ENCODE data around the gene CCDC157.

Gene CCDC157

DNA sequence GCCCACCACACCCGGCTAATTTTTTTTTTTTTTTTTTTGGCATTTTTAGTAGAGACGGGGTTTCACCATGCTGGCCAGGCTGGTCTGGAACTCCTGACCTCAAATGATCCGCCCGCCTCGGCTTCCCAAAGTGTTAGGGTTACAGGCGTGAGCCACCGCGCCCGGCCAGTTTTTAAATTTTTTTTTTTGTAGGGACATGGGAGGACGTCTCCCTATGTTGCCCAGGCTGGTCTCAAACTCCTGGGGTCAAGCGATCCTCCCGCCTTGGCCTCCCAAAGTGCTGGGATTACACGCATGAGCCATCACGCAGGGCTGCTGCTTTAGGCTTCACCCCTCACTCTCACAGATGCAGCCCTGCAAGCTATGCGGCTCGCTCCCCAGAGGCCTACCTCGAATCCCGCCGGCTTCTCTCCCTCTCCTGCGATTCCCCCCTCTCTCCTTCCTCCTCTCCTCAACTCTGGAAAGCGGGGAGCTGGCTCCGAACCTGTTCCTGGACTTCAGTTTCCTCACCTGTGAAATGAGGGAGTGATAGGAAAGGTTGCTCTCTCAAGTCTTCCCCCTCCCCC lies 926 bp downstream of the CCDC157 start:
- DNase-seq: no peak

GRCh38 chr22:30358541-30358940 lies 1.7 kb downstream of the CCDC157 start:
- DNase-seq: no peak

DNA sequence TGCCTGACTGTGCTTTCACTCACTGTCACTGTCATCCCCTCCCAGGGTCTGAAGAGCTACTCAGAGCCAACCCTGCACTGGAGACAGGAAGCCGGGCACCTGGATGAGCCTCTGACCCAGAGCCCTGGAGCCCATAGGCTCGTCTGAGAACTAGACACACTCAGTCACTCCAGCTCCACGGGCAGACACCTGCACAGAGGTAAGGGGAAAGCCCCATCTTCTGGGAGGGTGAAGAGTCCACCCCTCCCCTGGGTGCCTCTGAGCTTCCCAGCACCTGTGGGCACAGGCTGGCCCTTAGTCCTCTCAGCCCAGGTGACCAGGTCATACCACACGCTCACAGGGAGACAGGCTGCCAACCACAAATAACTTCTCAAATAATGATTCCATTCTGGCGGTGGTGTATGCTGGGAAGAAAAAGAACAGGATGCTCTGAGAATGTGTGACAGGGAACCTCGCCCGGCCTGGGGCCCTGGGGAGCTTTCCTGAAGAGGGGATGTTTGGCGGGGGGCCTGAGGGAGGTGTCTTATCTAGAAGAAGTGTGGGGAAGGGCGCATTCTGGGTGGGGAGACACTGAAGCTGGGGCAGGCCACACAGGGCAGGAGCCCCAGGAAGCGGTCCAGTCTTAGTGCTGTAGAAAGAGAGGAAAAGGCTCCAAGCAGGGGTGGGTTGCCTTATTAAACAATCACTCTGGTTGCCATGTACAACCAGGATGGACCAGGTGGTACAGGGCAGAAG lies 5.3 kb downstream of the CCDC157 start:
- no peak for DNase-seq

DNA sequence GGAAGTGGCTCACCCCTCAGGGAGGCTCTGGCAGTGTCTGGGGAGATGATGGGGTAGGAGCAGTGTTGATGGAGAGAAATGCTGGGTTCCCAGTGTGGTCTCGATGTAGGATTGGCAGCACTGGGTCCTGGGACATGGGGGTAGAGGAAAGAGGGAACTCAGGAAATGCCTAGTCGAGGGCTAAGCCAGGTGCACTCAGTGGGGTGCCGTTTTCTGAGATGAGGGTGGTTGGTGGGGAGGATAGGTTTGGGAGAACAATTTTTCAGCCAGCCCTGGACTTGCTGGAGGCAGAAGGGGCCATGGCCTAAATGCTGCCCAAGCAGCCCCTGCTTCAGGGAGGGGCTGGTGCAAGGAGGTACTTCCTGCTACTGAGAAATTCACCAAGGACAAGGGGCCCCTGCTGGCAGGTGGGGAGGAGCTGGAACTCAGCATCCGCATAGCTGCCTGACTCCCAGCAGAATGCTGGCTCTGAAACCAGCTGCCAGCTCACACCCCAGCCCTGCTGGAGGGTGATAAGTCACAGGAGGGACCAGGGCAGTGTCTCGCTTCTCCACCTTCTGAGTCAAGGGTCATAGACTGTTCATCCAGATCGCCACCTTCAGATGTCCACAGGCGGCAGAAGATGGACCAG lies 6.0 kb downstream of the CCDC157 start:
- peak; percentile 26 for DNase-seq

DNA sequence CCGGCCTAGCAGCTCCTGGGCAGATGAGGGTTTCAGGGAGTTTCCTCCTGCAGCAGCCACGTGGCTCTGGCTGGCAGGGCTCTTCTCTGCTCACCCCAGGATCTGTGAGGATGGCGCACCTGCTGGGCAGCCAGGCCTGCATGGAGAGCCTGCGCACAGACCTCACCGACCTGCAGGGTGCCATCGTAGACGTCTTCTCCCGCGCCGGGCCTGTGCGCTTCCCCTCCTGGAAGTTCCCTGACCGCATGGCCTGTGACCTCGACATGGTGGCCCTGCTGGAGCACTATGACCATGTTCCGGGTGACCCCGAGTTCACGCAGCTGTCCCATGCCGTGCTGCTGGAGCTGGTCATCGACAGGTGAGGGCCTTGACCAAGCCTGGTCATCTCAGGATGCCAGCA lies 9.1 kb downstream of the CCDC157 start:
- DNase-seq: no peak

DNA sequence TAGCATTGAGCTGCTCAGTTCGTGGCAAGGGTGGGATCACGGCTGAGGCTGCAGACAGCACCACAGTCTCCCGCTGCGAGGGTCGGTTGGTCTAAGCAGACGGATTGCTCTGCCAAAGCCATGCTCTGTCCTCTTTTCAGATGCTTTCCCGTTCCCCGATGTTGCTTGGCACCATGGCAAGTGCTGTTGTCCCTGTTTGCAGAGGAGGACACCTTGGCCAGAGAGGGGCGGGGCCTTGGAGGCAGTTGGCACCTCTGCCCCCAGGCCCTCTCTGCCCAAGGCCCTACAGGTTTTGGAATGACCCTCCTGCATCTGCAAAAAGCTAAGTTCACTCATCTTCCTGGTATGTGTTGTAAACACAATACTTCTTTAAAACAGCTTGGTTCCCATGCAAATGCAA lies 11.6 kb downstream of the CCDC157 start:
- no peak for DNase-seq

GRCh38 chr22:30370641-30371230 lies 13.9 kb downstream of the CCDC157 start:
- DNase-seq: peak; percentile 59

GRCh38 chr22:30371321-30371720 lies 14.5 kb downstream of the CCDC157 start:
- DNase-seq: no peak

DNA sequence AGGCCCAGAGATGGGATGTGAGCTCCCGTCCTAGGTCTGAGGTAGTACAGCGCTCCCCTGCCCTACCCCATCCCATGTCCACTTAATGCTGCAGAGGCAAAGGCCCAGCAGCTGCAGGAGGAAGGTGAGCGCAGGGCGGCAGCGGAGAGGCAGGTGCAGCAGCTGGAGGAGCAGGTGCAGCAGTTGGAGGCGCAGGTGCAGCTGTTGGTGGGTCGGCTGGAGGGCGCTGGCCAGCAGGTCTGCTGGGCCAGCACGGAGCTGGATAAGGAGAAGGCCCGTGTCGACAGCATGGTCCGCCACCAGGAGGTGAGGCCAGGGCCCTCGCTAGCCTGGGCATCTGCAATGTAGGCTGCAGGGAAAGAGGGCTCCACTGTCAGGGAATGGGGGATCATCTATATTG lies 15.2 kb downstream of the CCDC157 start:
- peak; percentile 22 for DNase-seq

- DNase-seq: no peak
Measured at GRCh38 chr22:30372915-30373314, 16.1 kb downstream of the CCDC157 start.

GRCh38 chr22:30373331-30374325 lies 16.8 kb downstream of the CCDC157 start:
- DNase-seq: no peak

DNA sequence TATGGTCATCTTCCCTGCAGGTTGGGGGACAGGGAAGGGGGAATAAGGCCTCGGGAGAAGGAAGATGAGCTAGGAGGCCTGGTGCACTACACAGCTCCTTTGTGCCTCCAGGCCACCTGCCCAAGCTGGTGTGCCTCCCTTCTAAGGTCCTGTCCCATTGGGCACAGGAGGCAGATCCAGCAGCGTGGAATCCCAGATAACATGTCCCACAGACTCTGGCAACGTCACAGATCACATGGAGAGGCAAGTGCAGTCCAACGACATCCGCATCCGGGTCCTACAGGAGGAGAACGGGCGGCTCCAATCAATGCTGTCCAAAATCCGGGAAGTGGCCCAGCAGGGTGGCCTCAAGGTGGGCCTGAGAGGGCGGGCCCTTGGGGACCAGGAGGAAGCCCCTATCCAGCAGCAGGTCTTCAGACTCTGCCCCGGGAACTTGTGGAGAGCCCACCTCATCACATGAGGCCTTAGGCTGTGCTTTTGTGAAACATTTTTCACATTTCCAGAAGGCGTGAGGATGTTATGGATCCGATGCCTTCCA lies 18.6 kb downstream of the CCDC157 start:
- no peak for DNase-seq

DNA sequence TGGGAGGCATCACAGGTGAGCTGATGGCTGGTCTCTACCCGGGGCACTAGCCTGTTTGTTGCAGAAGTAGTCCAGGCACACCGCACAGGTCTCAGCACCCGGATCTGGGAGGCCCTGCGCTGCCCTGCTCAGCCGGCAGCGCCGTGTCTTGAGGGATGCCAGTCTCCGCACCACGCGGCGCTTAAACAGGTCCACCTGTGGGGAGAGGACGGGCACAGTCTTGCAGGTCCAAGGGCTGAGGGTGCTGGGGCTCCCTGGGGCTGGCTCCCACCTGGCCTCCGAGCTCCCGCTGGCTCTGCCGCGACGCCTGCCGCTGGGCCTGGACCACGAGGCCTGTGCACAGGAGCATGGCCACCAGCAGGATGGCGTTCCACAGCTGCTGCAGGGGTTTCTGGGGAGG lies 23.2 kb downstream of the CCDC157 start:
- DNase-seq: no peak

DNA sequence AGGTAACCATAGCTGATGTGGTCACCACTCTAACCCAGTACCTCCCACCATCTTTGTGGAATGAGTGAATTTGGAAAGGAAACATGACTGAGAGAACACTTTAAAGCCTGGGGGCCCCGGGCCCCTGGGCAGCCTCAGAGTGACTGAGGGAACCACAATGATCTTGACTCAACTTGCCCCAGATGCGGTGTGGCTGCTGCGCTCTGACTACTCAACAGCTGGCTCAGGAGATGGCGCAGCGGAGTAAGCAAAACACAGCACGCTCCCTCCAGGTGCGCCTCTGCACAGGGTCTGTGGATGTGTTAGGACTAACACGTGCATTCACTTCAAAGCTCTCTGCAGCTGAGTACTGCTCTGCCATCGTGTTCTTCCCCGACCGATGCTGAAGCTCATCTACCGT lies 24.5 kb downstream of the CCDC157 start:
- DNase-seq: no peak

DNA sequence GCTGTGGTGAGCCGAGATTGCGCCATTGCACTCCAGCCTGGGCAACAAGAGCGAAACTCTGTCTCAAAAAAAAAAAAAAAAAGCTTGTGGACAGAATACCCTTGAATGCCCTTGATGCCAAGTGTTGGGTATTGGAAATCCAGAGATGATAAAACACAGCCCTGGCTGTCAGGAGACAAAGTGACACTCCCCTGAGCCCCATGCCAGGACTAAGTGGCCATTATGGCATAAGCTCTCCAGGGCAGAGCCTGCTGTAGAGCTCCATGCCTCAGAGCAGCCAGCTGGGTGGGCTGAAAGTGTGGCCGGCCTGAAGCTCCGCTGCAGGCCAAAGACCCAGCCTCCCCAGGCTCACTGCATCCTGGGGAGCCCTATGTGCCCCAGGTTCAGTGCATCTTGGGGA lies 25.5 kb downstream of the CCDC157 start:
- DNase-seq: no peak

DNA sequence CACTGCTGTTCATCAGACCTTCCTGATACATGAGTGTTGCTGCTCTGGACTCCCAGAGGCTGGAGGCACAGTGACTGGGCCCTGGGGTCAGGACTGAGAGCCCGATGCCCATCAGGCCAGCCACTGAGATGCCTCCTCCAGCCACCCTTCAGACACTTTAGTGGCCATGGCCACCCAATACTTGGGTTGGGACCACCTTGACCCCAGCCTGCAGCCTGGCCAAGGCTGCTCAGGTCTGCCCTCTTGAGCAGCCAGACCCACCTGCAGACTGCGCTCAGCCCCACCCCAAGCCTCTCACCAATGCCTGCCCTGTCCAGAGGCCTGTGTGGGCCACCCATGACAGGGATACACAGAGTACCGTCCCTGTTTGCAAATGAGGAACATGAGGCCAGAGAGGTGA lies 26.3 kb downstream of the CCDC157 start:
- DNase-seq: no peak

DNA sequence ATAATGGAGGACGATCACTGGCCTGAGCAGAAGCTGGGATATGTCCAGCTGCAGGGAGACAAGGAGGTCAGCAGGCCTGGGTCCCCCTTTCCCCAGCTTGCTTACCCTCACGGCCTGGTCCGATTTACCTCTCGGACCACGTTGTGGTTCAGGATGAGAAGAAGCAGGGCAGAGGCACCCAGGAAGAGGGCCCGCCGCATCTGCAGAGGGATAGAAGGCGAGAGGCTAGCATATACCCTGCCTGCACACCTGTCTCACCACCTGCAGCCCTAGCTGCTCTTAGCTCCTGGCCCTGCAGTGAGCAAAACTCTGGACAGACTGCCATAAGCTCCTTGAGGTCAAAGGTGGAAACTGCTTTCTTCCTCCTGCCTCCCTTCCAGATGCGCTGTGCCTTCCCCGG lies 29.1 kb downstream of the CCDC157 start:
- DNase-seq: no peak

GRCh38 chr22:30386608-30386959 lies 29.8 kb downstream of the CCDC157 start:
- DNase-seq: no peak

GRCh38 chr22:30386960-30387827 lies 30.4 kb downstream of the CCDC157 start, which contains the start of gene RNF215:
RNF215 (minus strand) TSS chr22:30387411; CDS start chr22:30387313, 98 bp downstream.
- DNase-seq: peak; percentile 77

GRCh38 chr22:30390974-30391691 lies 34.3 kb downstream of the CCDC157 start:
- DNase-seq: peak; percentile 73
